ENCODE data around the gene EIF3D.
"Not testable (repeated sequence)": the region's sequence is repeated elsewhere in the genome, so short reads cannot be mapped to it uniquely, and the experiment has no call there.

EIF3D gene

DNA sequence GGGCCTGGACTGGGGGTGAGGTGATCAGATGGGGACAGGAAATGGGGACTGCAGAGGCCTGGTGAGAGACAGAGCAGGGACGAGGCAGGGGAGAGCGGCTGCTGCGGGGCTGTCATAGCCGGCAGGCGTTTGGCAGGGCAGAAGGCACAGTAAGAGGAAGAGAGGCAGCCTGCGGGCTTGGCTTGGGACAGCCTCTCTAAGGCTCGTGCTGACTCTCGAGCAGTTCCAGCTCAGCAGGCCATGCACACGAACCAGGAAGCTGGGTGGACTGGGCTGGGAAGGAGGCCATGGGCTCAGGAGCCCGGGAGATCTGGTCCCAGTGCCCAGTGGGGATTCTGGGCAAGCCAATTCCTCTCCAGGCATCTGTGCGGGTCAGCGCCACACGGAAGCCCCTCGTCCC, 19.6 kb upstream of the EIF3D start:
- no peak for DNase-seq

DNA sequence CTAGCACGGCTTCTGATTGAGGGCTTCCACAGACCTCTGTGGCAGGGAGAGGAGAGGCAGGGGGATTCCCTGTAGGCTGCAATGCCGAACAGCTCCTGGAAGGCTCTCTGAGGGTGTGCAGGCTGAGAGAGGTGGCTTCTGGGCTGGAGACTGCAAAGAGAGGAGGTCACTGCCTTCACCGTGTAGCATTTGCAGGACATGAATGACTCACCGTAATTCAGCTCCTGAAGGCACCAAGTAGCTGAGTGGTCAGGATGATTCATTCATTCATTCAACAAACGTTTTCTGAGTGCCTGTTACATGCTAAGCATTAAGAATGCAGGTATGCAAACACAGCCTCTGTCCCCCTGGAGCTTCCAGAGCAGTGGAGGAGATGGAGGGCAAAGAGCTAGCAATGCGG, 18.0 kb upstream of the EIF3D start:
- peak; percentile 41 to 63 (median 57) for DNase-seq

DNA sequence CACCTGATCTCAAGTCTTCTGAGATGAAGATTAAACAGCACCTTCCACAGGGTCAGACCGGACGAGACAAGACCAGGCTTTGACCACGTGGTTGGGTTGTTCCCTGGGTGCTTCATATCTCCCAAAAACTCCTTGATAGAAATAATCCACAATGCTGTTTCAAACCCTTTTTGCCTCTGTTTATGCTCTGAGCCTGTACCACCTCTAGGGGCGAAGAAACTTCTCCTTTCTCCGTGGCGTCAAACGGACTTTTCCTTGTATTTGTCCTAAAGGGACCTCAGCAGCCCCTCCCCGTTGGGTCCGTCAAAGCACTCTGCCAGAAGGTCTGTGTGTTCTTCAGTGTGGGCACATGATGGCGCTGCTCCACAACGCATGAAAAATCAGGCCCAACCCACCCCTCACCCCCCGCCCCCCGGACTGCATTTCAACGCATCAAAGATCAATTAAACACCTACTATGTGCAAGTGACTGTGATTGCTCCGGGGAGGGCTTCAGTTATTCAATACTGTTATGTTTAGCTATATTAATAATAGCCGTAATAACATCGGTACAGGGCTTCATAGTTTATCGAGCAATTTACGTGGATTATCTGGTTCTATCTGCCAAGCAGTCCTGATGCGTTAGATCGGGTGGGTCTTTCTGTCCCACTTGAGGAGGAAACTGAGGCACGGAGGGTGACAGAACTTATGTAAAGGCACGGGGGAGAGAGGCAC, 17.3 kb upstream of the EIF3D start:
- DNase-seq, result peak; percentile 70 to 76 (median 74)

DNA sequence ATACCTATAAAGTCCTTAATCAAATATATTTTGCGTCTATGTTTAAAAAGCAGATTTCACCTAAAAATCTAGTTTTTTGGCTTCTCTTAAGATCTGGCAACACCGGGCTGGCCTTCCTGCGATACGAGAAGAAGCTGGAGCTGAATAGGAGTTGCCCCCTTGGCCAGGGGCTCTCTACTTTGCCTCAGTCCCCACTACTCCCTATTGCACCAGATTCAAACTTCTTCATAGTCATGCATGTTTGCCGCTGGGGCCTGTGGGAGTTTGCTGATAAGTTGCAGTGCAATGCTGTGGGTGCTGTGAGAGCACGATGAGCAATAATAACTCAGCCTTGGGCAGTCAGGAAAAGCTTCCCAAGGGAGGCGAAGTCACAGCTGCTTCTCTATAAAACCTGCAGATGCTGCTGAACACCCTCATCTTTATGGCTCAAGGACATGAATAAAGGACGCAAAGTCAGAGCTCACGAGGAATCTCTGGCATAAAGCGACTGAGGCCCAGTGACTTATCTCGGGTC, 15.2 kb upstream of the EIF3D start:
- peak in 1 of 3 donors; percentile 30 for DNase-seq

DNA sequence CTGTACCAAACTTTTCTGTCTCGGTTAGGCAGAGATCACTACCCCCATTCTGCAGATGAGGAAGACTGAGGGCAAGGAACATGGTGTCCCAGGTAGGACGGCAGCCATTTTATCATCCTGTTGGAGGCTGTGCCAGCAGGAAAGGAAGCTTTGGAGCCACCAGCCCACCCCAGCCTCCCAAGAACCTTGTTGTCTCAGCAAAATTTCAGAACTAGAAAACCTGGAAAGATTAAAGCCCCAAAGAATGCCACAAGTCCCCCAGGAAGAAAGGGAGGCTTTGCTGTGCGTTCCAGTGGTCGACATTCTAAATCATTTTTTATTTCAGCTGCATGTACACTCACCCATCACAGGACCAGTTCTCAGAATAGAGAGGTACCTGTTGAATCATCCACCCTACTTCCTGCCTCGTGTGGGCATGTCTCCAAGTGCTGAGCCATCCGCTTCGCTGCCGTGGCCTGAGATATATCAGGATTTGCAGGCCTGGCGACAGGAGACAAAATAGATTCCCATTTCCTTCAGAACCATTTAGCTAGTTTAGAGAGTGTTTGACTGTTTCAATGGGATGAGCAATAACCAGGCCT, 13.0 kb upstream of the EIF3D start:
- DNase-seq, result peak; percentile 39 to 52 (median 46)

DNA sequence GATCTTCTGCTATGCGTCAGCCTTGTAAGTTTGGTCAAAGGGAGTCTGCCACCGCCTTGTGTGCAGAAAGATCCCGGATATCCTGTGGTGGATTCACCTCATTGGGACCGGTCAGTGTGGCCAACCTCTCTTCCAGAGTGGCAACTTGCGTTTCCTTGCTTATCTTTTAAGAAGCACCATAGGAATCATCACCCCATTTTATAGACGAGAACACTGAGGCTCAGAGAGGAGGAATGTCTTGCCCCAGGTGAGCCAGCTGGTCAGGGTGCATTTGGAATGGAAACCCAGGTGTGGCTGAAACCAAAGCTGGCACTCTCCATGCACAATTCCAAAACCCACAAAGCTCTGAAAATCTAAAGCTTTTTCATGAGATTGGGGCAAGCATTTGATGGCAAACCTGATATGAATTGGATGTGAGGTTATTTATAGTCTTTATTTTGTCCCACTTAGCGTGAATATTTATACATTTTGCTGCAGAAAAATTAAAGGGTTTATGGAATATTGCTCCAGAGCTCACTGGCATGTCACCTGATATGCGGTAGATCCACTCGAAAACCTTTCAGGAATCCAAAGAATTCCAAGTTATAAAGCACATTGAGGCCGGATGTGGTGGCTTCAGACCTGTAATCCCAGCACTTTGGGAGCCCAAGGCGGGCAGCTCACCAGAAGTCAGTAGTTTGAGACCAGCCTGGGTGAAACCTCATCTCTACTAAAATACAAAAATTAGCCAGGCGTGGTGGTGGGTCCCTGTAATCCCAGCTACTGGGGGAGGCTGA, 12.1 kb upstream of the EIF3D start:
- DNase-seq, result no peak

DNA sequence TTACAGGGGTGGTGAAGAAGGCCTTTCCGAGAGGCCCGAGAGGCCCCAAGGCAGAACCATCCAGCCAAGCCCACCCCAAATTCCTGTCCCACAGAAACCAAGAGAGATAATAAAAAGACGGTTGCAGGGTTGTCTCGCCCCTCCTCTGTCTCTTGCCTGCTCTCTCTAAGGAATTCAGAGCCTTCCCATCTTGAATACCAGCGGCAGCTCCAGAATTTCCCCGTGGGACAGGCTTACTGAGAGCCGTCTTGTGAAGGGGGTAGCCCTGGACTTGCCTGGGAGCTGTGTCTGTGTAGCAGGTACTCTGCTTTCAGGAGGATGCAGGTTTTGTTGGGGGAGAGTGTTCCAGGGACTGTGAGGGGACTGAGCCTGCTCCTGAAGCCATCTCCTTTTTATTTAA, 9.6 kb upstream of the EIF3D start:
- DNase-seq, result no peak

DNA sequence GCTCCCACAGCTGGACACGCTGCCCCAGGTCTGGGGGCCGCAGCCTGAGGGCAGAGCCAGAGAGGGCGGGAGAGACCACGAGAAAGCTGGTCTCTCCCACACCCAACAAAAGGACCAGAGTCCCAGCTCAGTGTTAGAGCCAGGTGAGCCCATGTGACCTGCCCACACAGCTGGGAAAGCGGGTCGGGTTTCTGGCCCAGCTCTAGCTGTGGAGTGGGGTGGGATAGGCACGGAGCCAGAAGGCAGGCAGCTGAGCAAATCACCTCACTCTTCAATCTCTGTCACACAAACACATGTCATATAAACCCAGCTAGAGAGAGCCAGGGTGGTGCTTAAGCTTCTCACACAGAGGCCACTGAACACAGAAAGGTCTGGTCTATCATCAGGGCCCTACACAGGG, 7.8 kb upstream of the EIF3D start:
- no peak for DNase-seq

DNA sequence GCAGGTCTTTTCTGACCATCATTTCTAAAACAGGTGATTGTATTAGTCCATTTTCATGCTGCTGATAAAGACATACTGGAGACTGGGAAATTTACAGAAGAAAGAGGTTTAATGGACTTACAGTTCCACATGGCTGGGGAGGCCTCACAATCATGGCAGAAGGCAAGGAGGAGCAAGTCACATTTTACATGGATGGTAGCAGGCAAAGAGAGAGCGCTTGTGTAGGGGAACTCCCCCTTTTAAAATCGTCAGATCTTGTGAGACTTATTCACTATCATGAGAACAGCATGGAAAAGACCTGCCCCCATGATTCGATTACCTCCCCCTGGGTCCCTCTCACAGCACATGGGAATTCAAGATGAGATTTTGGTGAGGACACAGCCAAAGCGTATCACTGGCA, 4.4 kb upstream of the EIF3D start:
- DNase-seq, result not testable (repeated sequence)

DNA sequence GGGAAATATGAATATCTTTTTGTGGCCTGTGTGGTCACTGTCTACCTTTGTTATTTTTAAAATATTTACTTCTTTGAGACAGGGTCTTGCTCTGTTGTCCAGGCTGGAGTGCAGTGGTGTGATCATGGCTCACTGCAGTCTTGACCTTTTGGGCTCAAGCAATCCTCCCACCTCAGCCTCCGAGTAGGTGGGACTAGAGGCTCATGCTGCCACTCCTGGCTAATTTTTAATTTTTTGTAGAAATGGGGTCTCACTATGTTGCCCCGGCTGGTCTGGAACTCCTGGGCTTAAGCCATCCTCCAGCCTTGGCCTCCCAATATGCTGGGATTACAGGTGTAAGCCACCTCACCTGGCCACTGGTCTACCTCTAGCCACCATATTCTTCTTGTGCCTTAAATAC, 3.5 kb upstream of the EIF3D start:
- DNase-seq, result no peak

DNA sequence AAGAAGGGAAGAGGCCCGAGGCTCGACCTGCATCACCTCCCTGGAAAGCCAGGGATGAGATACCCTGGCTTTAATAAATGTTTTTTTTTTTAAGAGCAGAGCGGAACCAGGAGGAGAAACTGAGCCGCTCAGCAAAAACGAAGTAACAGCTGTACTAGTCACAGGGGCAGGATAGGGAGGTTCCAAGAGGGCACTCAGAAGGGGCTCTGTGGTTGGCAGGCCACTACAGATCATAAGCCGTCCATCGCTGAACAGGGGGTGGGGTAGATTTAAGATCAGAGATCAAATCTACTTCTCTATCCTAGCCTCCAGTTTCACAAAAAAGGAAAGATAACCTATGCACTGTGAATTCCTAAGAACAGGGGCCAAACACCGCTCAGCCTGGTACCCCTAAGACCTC, 625 bp downstream of the EIF3D start:
- peak; percentile 43 to 53 (median 51) for DNase-seq

DNA sequence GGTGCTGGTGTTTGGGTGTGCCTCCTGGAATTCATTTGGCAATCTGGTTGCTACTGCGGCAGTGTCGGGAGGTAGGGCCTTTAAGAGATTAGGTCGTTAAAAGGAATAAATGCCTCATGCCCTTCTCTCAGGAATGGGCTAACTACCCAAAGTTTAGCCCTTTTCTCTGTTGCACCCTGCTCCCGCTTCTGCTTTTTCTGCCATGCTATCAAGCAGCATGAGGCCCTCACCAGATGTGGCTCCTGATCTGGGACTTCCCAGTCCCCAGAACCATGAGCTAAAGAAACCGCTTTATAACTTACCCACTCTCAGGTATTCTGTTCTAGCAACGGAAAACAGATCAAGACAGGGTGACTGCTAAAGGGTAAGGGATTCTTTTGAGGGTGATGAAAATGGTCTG, 6.3 kb downstream of the EIF3D start:
- no peak for DNase-seq

DNA sequence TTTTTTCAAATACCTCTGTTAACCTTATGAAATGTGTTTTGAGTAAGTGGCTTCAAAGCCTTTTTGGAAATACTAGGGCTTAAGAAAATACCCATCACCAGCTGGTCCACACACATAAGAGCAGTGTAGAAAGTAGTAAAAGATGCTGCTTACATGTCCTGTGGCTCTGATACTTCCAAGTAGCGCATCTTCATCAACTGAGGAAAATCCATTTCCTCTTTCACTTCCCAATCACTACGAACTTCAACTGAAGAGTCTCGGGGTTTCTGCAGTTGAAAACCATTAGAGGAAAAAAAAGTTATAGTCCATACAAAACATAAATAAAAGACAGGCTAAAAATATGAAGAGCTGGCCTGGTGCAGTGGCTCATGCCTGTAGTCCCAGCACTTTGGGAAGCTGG, 8.5 kb downstream of the EIF3D start:
- peak in 2 of 3 donors; percentile 29 to 36 for DNase-seq

DNA sequence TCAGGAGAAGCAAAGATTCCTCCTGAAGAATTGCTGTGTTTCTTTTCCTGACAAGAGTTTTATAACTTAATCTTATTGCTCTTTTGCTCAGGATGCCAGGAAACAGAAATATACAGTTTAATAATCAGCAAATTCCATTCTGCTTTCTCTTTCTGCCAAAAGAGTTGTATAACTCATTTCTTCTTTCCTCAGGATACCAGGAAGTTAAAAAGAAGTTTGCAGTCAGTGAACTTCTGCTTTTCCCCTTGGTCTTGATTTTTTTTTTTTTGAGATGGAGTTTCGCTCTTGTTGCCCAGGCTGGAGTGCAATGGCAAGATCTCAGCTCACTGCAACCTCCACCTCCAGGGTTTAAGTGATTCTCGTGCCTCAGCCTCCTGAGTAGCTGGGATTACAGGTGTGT, 9.1 kb downstream of the EIF3D start:
- DNase-seq, result peak; percentile 50 to 79 (median 69)

DNA sequence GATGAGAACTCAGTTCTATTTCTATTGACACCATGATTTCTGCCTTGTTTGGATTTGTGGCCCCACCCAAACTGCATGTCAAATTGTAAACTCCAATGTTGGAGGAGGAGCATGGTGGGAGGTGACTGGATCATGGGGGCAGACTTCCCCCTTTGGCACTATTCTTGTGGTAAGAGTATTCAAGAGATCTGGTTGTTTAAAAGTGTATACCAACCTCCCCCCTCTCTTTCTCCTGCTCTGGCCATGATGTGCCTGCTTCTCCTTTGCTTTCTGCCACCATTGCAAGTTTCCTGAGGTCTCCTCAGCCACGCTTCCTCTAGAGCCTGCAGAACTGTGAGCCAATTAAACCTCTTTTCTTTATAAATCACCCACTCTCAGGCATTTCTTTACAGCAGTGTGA, 14.2 kb downstream of the EIF3D start:
- peak in 2 of 3 donors; percentile 10 to 20 for DNase-seq

DNA sequence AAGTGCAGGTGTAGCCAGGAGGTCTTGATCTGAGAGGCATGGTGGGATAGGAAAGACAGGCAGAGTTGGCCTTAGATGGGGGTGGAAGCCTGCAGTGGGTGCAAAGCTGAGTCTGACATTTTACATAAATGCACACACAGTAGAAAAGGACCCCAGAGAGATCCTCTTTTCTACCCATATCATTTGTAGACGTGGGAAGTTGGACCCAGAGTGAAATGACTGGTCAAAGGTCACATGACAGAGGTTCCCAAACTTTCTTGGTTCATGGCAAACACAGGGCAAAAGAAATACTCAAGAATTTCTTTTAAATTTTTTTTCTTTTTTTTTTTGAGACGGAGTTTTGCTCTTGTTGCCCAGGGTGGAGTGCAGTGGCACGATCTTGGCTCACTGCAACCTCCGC, 16.0 kb downstream of the EIF3D start:
- DNase-seq, result peak; percentile 14 to 28 (median 27)

DNA sequence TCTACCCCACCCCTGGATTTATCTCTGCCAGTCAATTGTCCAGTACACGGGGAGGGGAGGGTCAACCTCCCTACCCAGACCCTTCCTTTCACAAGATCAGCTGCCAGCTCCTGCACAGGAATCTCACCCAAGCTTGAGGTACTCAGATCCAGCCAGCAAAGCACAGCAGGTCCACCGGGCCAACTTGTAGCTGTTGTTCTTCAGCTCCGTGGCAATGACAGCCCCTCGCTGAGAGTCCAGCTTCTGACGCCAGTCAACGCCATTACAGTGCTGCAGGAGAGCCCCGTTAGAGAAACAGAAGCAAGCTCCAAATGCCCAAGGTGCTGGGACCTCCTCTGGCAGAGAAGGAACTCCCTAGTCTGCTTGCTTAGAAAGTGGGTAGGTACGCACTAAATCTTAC, 16.6 kb downstream of the EIF3D start:
- no peak for DNase-seq

DNA sequence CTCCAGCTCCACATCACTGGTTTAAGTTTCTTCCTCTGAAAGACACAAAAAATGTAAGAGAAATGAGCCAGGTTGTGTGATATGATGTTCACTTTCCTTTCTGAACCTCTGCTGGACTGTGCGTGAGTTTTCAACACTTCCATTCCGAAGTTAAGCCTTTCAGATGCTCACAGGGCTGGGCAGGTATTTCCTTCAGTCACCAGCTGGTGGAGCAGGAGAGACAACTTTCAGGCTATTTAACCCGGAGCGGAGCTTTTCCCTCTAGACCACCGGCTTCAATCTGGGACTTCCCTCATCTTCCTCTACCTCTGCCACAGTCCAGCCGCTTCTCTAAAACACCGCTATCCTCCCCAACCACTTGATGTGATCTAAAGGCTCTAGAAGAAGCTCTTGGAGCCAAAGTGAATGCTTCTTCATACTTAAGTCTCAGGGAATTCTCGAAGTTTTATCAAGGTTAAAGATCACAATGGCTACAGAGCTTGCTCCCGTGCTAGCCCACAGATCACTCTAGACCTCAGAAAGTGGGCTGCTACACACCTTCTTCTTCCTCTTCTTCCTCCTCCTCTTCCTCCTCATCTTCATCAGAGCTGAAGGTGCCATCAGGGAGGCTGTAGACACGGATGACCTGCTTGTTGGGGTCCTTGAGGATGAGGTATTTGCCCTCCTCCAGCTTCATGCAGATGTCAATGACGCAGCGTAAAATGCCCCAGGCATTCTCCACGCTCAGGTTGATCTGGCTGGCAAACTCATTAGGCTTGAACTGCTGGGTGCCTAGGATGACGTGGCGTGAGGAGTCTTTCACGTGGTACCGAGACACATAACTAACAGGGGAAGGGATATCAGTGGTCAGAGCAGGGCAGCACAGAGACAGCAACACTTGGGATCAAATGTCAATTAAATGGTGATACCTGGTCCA, 17.7 kb downstream of the EIF3D start:
- peak; percentile 53 to 59 (median 53) for DNase-seq

DNA sequence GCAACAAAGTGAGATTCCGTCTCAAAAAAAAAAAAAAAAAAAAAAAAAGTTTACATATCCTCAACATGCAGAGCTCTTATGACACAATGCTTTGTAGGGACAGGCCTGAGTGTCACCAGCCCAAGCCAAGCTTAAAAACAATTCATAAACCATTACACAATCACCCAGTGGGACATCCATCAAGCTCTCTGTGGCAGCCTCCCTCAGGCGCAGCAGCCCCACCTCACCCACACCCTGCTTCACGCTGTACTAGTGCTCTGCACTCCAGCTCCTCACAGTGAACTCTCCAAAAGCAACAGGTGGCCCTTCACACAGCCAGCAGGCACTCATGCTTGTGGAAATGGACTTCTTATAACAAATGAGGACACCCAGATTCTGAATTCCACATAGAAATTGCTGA, 18.6 kb downstream of the EIF3D start:
- no peak for DNase-seq

DNA sequence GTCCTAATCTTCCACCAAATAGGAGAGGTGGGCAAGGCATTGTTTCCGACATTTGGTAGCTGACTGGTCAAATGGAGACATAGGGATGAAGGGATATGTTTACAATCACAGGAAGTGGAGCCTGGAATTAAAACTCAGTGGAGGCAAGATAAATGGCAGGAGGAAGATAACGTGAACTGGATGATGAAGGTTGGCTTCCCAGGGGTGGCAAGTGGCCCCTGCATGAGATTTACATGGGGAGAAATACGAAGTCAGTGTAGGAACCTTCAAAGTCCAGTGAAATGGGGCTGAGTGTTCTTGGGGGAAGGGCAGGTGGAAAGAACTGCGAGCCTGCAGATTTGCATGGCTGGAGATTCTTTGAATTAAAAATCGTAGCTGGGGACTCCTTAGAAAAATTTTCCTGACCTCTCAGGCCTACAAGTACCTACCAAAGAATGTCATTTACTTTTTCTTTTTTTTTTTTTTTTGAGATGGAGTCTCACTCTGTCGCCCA, 21.4 kb downstream of the EIF3D start:
- DNase-seq, result no peak

DNA sequence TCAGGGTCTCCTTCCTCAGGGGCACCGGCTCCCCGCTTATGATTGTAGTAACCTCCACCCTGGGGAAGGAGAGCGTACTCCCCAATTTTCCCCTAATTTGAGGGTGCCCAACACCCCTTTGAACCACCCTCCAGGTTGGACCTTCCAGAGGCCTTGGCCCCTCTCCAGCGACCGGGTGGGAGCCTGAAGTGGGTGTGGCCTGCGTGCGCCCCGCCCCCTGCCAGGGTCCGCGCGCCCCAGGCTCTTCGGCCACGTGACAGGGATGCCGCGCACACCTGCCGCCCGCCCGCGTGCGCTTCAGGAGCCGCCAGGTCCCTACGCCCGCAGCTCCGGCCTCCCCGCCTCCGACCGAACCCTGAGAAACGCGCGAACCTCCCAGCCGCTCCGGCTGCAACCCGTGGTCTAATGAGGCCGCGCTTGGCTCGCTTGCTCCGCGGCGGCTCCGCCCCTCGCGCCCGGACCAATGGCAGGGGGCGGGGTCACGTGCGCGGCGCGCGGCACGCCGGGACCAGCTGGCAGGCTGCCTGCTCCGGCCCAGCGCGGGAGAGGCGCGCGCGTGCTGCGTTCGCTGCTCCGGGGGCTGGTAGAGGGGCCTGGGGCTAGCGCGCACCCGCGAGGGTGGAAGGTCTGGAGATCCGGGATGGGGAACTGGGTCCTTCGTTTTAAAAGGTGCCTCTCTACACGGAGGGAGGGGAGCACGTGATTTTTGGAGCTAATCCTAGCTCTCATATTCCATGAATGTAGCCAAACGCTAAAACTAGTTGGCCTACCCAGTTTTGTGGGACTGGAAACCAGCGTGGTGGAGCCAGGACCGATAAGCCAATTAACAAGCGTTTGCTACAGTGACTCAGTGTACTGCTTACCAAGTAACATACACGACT, 22.1 kb downstream of the EIF3D start, which contains the start of gene FOXRED2:
FOXRED2 (minus strand) TSS at position 404 of the 881 bp plus-strand sequence. CDS start 618 bp downstream, outside the sequence.
- DNase-seq, result peak; percentile 83 to 94 (median 88)

Data from suppressor macrophage treated with lipopolysaccharide for 1 hour (primary cell).